ENCODE results near the gene RNASEH1. TPM values are rescaled to one million over a fixed set of nuclear protein-coding genes. Genes with fewer than 3 reads are reported as not detected.
"Not testable (repeated sequence)": the region's sequence is repeated elsewhere in the genome, so short reads cannot be mapped to it uniquely, and the experiment has no call there.

RNASEH1 gene
- total RNA-seq, 1 donor: 39.4 TPM

- H3K27me3 ChIP-seq (ENCODE audit: insufficient read depth, low read length): no peaks in the 10 kb centered on the region
- no peak for TF ChIP-seq CTCF (IDR thresholded peaks at IDR 0.05; ENCODE audit: extremely low read depth, low read depth, low read length)
- peaks cover 27% of the 10 kb centered on the region for H4K20me1 ChIP-seq (ENCODE audit: insufficient read depth, low read length)
- no peak overlapping the region for H3K4me3 ChIP-seq (ENCODE audit: insufficient read depth, low read length)
- peaks cover 4% of the 10 kb centered on the region for H3K4me1 ChIP-seq (ENCODE audit: insufficient read depth, low read length)
- no peaks in the 10 kb centered on the region for H3K9me3 ChIP-seq (ENCODE audit: low read depth, low read length)
- no peak overlapping the region for H2AFZ ChIP-seq (ENCODE audit: low read length)
- peaks cover 18% of the 10 kb centered on the region for H3K79me2 ChIP-seq (ENCODE audit: insufficient read depth, low read length)
- peaks cover 39% of the 10 kb centered on the region for H3K36me3 ChIP-seq (ENCODE audit: insufficient read depth, low read length)
- no peak for DNase-seq (ENCODE audit: insufficient read length, low spot score, missing footprints)
- no peak overlapping the region for H3K4me2 ChIP-seq (ENCODE audit: insufficient read depth, low read length)
- no peak overlapping the region for H3K27ac ChIP-seq (ENCODE audit: low read depth, low read length)
Measured at GRCh38 chr2:3584076-3584475, 25.9 kb upstream of the RNASEH1 start.

GRCh38 chr2:3581367-3582262, 23.5 kb upstream of the RNASEH1 start:
- no peak overlapping the region for H2AFZ ChIP-seq (ENCODE audit: low read length)
- H3K4me3 ChIP-seq (ENCODE audit: insufficient read depth, low read length): no peak overlapping the region
- H3K4me2 ChIP-seq (ENCODE audit: insufficient read depth, low read length): no peak overlapping the region
- peaks cover 48% of the 10 kb centered on the region for H4K20me1 ChIP-seq (ENCODE audit: insufficient read depth, low read length)
- peaks cover 63% of the 10 kb centered on the region for H3K36me3 ChIP-seq (ENCODE audit: insufficient read depth, low read length)
- no peak for TF ChIP-seq CTCF (IDR thresholded peaks at IDR 0.05; ENCODE audit: extremely low read depth, low read depth, low read length)
- H3K9me3 ChIP-seq (ENCODE audit: low read depth, low read length): no peaks in the 10 kb centered on the region
- H3K27me3 ChIP-seq (ENCODE audit: insufficient read depth, low read length): no peaks in the 10 kb centered on the region
- H3K79me2 ChIP-seq (ENCODE audit: insufficient read depth, low read length): peaks cover 42% of the 10 kb centered on the region
- no peak for DNase-seq (ENCODE audit: insufficient read length, low spot score, missing footprints)
- no peak overlapping the region for H3K27ac ChIP-seq (ENCODE audit: low read depth, low read length)
- H3K4me1 ChIP-seq (ENCODE audit: insufficient read depth, low read length): peaks cover 27% of the 10 kb centered on the region

- Histone ChIP-seq H3K9me3 (ENCODE audit: low read depth, low read length) (no peaks in the 10 kb centered on the region), H4K20me1 (ENCODE audit: insufficient read depth, low read length) (peaks cover 57% of the 10 kb centered on the region), H3K4me1 (ENCODE audit: insufficient read depth, low read length) (peaks cover 33% of the 10 kb centered on the region), H3K4me2 (ENCODE audit: insufficient read depth, low read length) (no peak overlapping the region), H3K36me3 (ENCODE audit: insufficient read depth, low read length) (peaks cover 70% of the 10 kb centered on the region), H2AFZ (ENCODE audit: low read length) (no peak overlapping the region), H3K27me3 (ENCODE audit: insufficient read depth, low read length) (no peaks in the 10 kb centered on the region), H3K27ac (ENCODE audit: low read depth, low read length) (no peak overlapping the region), H3K4me3 (ENCODE audit: insufficient read depth, low read length) (no peak overlapping the region), H3K79me2 (ENCODE audit: insufficient read depth, low read length) (peaks cover 53% of the 10 kb centered on the region)
- no peak for TF ChIP-seq CTCF (IDR thresholded peaks at IDR 0.05; ENCODE audit: extremely low read depth, low read depth, low read length)
- DNase-seq (ENCODE audit: insufficient read length, low spot score, missing footprints): no peak
Measured at GRCh38 chr2:3580449-3580848, 22.3 kb upstream of the RNASEH1 start.

- peaks cover 57% of the 10 kb centered on the region for H4K20me1 ChIP-seq (ENCODE audit: insufficient read depth, low read length)
- peak overlapping the region; percentile 26 for H3K27ac ChIP-seq (ENCODE audit: low read depth, low read length)
- no peak overlapping the region for H2AFZ ChIP-seq (ENCODE audit: low read length)
- DNase-seq (ENCODE audit: insufficient read length, low spot score, missing footprints): no peak
- no peak for TF ChIP-seq CTCF (IDR thresholded peaks at IDR 0.05; ENCODE audit: extremely low read depth, low read depth, low read length)
- H3K36me3 ChIP-seq (ENCODE audit: insufficient read depth, low read length): peaks cover 70% of the 10 kb centered on the region
- H3K27me3 ChIP-seq (ENCODE audit: insufficient read depth, low read length): no peaks in the 10 kb centered on the region
- peak overlapping the region; percentile 59 for H3K4me2 ChIP-seq (ENCODE audit: insufficient read depth, low read length)
- H3K79me2 ChIP-seq (ENCODE audit: insufficient read depth, low read length): peaks cover 57% of the 10 kb centered on the region
- H3K9me3 ChIP-seq (ENCODE audit: low read depth, low read length): no peaks in the 10 kb centered on the region
- peaks cover 33% of the 10 kb centered on the region for H3K4me1 ChIP-seq (ENCODE audit: insufficient read depth, low read length)
- peak overlapping the region; percentile 41 for H3K4me3 ChIP-seq (ENCODE audit: insufficient read depth, low read length)
Measured at GRCh38 chr2:3578987-3579386, 20.9 kb upstream of the RNASEH1 start.

- peaks cover 52% of the 10 kb centered on the region for H3K36me3 ChIP-seq (ENCODE audit: insufficient read depth, low read length)
- H2AFZ ChIP-seq (ENCODE audit: low read length); DNase-seq (ENCODE audit: insufficient read length, low spot score, missing footprints); H3K9me3 ChIP-seq (ENCODE audit: low read depth, low read length); H3K27me3 ChIP-seq (ENCODE audit: insufficient read depth, low read length): not testable (repeated sequence)
- peak overlapping the region; percentile 95 for H3K4me3 ChIP-seq (ENCODE audit: insufficient read depth, low read length)
- peaks cover 50% of the 10 kb centered on the region for H4K20me1 ChIP-seq (ENCODE audit: insufficient read depth, low read length)
- peaks cover 33% of the 10 kb centered on the region for H3K4me1 ChIP-seq (ENCODE audit: insufficient read depth, low read length)
- H3K27ac ChIP-seq (ENCODE audit: low read depth, low read length): peak overlapping the region; percentile 85
- H3K79me2 ChIP-seq (ENCODE audit: insufficient read depth, low read length): peaks cover 53% of the 10 kb centered on the region
- peak overlapping the region; percentile 95 for H3K4me2 ChIP-seq (ENCODE audit: insufficient read depth, low read length)
Measured at GRCh38 chr2:3576263-3576630, 18.1 kb upstream of the RNASEH1 start.
